Endothelial cell of umbilical vein (primary cell): Measurements from ENCODE around the gene CLEC11A.

Experiments
- EZH2 ChIP-seq: IDR thresholded peaks from 2 replicates; pipeline ENCODE4 v1.6.1; 2012; ENCODE audit warnings: borderline replicate concordance, low read depth, mild to moderate bottlenecking, moderate library complexity, low read length, inconsistent platforms; ENCODE audit not compliant: severe bottlenecking
- FOS ChIP-seq: IDR thresholded peaks from 2 replicates; pipeline ENCODE4 v1.6.1; 2011; ENCODE audit warnings: mild to moderate bottlenecking, low read length, moderate library complexity, borderline replicate concordance; ENCODE audit not compliant: insufficient read depth
- GATA2 ChIP-seq: IDR thresholded peaks from 2 replicates; pipeline ENCODE4 v1.7.0; 2011; ENCODE audit warnings: low read depth, mild to moderate bottlenecking, moderate library complexity, mixed read lengths, low read length; ENCODE audit not compliant: insufficient read length, insufficient read depth
- JUN ChIP-seq: IDR thresholded peaks from 2 replicates; pipeline ENCODE4 v1.6.1; 2011; ENCODE audit warnings: borderline replicate concordance, low read depth; ENCODE audit not compliant: insufficient read length, insufficient read depth
- POLR2A ChIP-seq: IDR thresholded peaks from 2 replicates; pipeline ENCODE4 v1.6.1; 2012; ENCODE audit warnings: low read depth, mild to moderate bottlenecking, control low read depth, low read length
- POLR2AphosphoS5 ChIP-seq: IDR thresholded peaks from 2 replicates; pipeline ENCODE4 v1.6.1; 2012; ENCODE audit warnings: low read depth, mild to moderate bottlenecking, control low read depth, low read length, moderate library complexity; ENCODE audit not compliant: insufficient read depth
- TF ChIP-seq, protein P1 (sequence below), 2 donors: IDR thresholded peaks; 1 replicate in 1 of 2; 2 replicates in 1 of 2; pipeline ENCODE4 v1.5.1; 2011; ENCODE audit warnings: low read length in 2 of 2, mild to moderate bottlenecking in 2 of 2, moderate library complexity in 2 of 2, control low read depth in 1 of 2, inconsistent platforms in 1 of 2, low read depth in 1 of 2; ENCODE audit not compliant: insufficient read depth in 1 of 2; ENCODE audit errors: extremely low read depth in 1 of 2
- TF ChIP-seq, protein P2 (sequence below): IDR thresholded peaks from 2 replicates; pipeline ENCODE4 v1.6.1; 2011; ENCODE audit not compliant: insufficient read depth, insufficient read length

DNA sequence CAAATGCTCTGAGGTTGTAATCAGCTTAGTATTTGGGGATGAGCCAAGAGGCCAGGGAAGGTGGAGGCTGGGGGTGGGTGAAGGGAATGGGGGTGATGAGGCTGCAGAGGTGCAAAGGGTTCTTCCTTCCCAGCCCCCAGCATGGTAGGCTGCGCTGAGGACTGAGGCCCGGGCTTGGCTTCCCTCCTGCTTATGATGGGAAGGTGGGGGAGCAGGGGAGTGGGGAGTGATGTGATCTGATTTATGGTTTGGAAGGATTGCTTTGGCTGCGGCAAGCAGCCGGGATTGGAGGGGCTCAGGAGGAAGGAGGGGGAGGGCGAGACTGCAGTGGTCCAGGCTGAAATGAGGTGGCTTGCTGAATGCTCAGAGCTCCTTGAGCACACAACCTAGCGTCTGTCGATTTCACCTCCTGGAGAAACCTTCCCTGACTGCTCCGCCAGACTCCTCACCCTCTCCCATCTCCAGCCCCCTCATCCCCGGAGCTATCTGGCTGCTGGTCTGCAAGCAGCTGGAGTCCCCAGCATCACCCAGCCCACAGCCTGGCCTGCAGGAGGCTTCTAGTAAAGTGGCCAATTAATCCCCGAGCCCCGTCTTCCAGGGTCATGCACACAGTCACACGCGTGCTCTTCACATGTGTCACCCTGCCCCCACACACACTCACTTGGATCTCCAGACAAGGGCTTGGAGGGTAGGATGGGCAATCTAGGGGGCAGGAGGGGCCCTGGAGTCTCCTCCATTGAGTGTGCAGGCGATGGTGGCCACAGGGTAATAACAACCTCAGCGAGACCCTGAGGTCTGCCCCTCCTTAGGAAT, 757 bp upstream of the CLEC11A start:
- TF ChIP-seq EZH2 (no peak), POLR2A (no peak), POLR2AphosphoS5 (no peak), JUN (no peak), FOS (no peak), GATA2 (no peak)
- TF ChIP-seq, protein P1, sequence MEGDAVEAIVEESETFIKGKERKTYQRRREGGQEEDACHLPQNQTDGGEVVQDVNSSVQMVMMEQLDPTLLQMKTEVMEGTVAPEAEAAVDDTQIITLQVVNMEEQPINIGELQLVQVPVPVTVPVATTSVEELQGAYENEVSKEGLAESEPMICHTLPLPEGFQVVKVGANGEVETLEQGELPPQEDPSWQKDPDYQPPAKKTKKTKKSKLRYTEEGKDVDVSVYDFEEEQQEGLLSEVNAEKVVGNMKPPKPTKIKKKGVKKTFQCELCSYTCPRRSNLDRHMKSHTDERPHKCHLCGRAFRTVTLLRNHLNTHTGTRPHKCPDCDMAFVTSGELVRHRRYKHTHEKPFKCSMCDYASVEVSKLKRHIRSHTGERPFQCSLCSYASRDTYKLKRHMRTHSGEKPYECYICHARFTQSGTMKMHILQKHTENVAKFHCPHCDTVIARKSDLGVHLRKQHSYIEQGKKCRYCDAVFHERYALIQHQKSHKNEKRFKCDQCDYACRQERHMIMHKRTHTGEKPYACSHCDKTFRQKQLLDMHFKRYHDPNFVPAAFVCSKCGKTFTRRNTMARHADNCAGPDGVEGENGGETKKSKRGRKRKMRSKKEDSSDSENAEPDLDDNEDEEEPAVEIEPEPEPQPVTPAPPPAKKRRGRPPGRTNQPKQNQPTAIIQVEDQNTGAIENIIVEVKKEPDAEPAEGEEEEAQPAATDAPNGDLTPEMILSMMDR (IDR thresholded peaks at IDR 0.05; ENCODE audit: extremely low read depth in 1 of 2, insufficient read depth in 1 of 2, low read depth in 1 of 2, low read length in 2 of 2), result no peak
- TF ChIP-seq, protein P2, sequence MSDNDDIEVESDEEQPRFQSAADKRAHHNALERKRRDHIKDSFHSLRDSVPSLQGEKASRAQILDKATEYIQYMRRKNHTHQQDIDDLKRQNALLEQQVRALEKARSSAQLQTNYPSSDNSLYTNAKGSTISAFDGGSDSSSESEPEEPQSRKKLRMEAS, result no peak
